PC-9 (cell line): Measurements from ENCODE around the gene XRCC2.

ENCODE experiments used
- EZH2 ChIP-seq: fragments of 200-600 bp; sonication (generic); IDR thresholded peaks from 2 replicates; pipeline ENCODE4 v1.8.0; 2017; ENCODE audit warnings: antibody characterized with exemption, low read depth
- TF ChIP-seq, protein P1 (sequence below): fragments of 200-600 bp; sonication (generic); conservative IDR thresholded peaks from 2 replicates; pipeline ENCODE4 v1.6.1; 2017; ENCODE audit warnings: mixed run types, antibody characterized with exemption, mild to moderate bottlenecking, moderate library complexity

DNA sequence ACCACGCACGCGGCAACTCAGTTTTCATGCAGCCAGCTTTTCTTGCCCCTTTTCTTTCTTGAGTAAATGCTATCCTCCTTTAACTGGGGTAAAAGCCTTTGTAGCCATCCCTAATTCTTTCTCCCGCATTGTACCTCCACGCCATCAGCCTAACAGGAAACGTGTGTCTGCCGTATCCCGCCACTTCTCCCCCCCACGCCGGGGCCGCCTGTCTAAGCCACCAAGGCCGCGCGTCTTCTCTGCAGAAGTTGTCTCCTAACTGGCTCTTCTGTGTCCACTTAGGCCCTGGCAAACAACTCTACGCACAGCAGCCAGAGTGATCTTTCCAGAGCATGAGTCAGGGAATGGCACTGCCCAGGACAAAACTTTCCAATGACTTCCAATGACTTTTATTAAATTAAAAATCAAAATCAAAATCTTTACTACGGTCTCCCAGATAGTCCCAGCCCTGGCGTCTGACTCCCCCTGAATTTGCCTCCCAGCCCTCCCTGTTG, 74.6 kb downstream of the XRCC2 start:
- no peak for TF ChIP-seq EZH2
- TF ChIP-seq, protein P1, sequence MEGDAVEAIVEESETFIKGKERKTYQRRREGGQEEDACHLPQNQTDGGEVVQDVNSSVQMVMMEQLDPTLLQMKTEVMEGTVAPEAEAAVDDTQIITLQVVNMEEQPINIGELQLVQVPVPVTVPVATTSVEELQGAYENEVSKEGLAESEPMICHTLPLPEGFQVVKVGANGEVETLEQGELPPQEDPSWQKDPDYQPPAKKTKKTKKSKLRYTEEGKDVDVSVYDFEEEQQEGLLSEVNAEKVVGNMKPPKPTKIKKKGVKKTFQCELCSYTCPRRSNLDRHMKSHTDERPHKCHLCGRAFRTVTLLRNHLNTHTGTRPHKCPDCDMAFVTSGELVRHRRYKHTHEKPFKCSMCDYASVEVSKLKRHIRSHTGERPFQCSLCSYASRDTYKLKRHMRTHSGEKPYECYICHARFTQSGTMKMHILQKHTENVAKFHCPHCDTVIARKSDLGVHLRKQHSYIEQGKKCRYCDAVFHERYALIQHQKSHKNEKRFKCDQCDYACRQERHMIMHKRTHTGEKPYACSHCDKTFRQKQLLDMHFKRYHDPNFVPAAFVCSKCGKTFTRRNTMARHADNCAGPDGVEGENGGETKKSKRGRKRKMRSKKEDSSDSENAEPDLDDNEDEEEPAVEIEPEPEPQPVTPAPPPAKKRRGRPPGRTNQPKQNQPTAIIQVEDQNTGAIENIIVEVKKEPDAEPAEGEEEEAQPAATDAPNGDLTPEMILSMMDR, result no peak
